HL-60/S4 (cell line): ENCODE data around the gene CASP7.
"Not testable (repeated sequence)": the region's sequence is repeated elsewhere in the genome, so short reads cannot be mapped to it uniquely, and the experiment has no call there.

Experiments
- in situ Hi-C: fragments of 300-500 bp; cut with MboI; formaldehyde crosslinking; loops from 2 replicates; pipeline ENCODE4 v1.14.3; 2022; ENCODE audit warnings: low sequenced_read_pairs

The CASP7 gene

GRCh38 chr10:113751181-113751732, 71.5 kb downstream of the CASP7 start, which contains the start of gene PLEKHS1:
Gene PLEKHS1, plus strand, starts transcription at chr10:113751682. Its CDS starts 3,596 bp downstream, at chr10:113755278.
- in situ Hi-C loops = no loop called here

DNA sequence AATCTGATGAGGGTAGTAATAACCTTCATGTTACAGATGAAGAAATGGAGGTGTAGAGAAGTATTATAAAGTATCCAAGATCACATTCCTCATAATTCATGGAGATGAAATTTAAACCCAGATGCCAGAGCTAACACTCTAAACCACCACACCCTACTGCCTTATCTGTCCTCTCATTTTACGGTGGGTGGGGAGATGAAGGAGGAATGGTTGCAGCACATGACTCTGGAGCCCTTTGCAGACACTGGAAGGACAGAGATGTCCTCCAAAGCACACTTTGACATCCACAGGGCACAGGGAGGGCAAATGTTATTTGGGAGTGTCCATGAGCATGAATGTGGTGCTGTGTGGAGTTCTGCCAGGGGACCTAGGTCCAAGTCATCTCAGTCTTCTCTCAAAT, 72.8 kb downstream of the CASP7 start:
- in situ Hi-C loops = no loop called here

- in situ Hi-C loops = no loop called here
Observed at GRCh38 chr10:113753020-113753692, 73.4 kb downstream of the CASP7 start.

- in situ Hi-C loops = no loop called here
Observed at GRCh38 chr10:113754125-113754524, 74.4 kb downstream of the CASP7 start.

DNA sequence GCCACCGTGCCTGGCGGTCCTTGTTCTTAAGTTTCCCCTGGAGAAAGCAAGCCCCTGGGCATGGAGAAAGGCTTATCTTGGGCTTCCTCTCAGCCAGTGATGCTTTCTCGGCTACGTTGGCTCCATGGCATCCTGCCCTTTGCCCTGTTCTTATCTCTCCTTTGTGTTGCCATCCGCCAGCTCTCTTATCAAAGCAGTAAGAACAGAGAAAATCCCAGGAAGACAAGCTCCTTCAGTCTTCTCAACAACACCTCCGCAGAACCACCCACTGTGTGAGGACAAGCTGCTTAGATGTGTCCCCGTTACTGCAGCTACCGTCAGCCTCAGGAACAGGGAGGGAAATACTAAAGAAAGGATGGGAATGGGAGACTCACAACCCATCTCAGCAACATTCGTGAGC, 75.1 kb downstream of the CASP7 start:
- in situ Hi-C loops = no loop called here

GRCh38 chr10:113756940-113757543, 77.3 kb downstream of the CASP7 start:
- in situ Hi-C loops = no loop called here

DNA sequence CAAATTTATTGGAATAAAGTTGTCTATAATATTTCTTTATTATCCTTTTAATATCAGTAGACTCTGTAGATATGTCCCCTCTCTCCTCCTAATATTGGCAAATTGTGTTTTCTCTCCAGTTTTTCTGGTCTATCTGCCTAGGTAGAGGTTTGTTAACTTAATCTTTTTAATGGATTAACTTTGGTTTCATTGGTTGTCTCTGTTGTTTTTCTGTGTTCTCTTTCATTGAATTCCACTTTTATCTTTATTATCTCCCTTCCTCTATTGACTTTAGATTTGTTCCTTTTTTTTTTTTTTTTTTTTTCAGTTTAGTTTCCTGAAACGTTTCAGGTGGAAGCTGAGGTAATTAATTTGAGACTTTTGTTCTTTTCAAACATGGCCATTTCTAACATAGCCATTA, 82.4 kb downstream of the CASP7 start:
- in situ Hi-C loops = no loop called here

DNA sequence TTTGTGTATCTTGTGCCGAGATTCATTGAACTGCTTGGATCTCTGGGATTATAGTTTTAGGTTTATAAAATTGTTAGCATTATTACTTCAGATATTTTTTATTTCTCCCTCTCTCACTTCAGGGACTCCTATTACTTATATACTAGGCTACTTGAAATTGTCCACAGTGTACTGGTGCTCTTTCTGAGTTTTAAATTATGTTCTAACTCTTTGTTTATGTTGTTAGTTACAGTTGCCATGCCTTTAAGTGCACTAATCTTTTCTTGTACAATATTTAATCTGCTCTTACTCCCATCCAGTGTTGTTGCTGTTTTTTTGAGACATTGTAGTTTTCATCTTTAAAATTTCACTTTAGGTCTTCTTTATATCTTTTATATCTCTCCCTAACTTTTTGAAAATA, 84.9 kb downstream of the CASP7 start:
- in situ Hi-C loops = no loop called here

- in situ Hi-C loops = no loop called here
Observed at GRCh38 chr10:113765910-113766309, 86.2 kb downstream of the CASP7 start.

DNA sequence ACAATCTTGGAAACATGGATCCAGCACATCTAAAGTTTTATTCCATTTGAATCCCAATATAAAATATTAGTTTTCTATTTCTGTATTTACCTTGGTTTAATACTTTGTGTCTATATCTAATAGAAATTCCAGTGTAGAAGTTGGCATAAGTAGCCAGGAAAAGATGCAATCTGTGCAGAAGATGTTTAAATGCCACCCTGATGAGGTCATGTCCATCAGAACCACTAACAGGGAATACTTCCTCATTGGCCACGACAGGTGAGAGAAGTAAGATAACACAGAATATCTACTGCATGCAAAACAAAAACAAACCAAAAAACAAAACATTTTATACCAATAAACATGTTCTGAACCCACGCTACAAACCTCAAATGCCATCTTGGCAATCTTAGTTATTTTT, 87.5 kb downstream of the CASP7 start:
- in situ Hi-C loops = no loop called here

DNA sequence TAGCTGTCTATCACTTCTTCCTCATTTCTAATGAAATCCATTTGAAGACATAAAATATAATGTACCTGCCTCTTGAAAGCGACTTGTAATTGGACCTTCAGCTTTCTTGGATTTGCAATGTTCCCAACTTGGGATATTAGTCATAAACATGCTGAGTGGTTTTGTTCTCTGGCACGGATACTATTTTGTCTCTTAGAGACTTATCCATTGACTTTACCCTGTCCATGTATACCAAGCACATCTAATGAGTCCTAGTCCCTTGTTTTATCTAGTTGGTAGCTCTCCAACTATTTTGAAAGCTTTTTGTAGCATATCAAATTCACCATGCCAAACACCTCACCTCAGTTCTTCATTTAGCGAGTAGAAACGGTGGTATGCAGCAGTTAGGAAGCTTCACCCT, 90.6 kb downstream of the CASP7 start:
- in situ Hi-C loops = no loop called here

GRCh38 chr10:113771131-113771530, 91.4 kb downstream of the CASP7 start:
- in situ Hi-C loops = not testable (repeated sequence)

GRCh38 chr10:113775686-113776294, 96.1 kb downstream of the CASP7 start:
- in situ Hi-C loops = no loop called here

- in situ Hi-C loops = no loop called here
Observed at GRCh38 chr10:113776553-113776952, 96.8 kb downstream of the CASP7 start.
